Activated CD4-positive, CD25-positive, alpha-beta regulatory T cell treated with anti-CD3 and anti-CD28 coated beads, Interleukin-2, amount 50 U/mL, for 72 hours (primary cell): Measurements from ENCODE around the gene S1PR1.
"Not testable (repeated sequence)": the region's sequence is repeated elsewhere in the genome, so short reads cannot be mapped to it uniquely, and the experiment has no call there.

Experiments used
- DNase-seq: peaks from one replicate; pipeline ENCODE4 v3.0.0; 2021

Gene S1PR1

DNA sequence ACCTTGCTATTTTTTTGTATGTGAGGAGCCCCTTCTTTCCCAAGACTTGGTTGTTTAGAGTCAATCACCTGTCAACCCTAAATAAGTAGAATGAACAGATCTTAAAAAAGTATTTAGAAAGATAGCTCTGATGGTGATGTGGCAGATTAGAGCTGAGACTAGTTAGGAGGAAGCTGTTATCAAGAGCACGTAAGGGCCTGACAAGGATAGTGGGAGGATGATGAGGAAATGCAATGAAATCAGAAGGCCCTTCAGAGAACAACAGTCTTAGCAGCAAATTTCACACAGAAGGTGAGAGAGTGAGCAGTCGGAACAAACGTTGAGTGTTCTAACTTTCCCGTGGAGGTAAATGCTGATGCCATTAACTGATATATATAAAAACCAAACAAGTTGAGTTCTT is 15.9 kb upstream of the S1PR1 start:
- no peak for DNase-seq

DNA sequence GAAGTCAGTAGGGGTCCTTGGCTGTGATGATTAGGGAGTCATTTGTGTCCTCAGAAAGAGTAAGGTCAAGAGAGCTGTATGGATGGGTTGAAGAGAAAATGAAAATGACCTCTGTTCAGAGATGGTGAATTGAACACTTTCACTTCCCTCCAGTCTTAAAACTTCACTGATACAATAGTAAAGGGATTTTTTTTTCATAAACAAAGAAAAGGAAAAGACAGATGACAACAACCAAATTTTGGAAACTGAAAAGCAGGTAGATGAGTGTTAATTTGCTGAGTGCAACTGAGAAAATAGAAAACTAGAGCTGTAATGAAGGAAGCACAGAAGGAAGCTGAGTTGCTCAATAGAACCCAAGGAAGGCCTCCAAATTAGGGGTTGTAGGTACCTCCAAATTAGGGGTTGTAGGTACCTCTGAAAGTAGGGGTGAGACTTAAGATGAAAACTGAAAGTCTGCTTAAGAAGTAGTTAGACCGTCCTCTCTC is 14.8 kb upstream of the S1PR1 start:
- DNase-seq: no peak

DNA sequence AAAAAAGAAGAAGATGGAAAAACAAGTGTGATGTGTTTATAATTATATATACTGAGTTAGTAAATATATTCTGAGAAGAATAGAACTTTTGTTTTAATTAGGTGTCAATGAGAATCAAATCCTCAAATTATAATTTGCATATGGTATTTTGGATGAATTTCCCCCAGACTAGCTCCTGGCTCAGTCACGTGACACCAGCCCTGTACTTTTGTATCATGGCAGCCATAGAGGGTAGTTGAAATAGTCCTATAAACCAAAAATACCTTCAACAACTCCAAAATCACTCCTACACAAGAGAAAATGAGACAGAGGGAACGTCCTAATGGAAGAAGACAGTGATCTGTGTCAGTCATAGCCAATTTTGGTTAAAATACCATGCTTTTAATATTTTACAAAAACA is 9.0 kb upstream of the S1PR1 start:
- DNase-seq: no peak

DNA sequence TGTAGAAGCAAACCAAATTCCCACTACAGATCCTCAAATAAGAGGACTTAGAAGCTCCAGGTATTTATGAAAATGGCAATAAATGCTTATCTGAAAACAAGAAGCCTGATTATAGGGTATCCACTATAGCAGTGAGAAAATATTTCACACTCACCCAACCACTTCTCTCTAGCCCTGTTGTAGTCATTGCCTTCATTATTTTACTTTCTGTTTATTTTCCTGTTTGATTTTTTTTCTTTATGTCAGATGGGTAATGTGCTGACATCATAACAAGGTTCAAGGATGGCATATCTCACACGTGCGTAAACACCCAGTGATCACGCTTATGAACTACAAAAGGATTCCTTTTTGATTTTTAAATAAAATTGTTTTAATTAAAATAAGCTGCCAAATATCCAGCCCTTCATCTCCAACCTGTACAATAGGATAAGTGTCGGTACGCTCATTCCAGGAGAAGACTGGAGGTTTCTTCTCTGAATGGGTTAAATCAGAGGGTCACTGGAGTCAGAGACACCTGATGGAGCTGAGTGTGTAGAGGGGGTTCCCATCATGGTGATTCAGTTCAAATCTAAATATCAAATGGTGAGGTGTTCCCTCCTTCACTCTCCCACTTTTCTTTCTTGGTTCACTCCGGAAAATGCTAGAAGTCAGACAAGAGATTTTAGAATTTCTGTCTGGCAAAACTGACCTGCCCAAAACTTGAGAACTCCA is 8.2 kb upstream of the S1PR1 start:
- no peak for DNase-seq

DNA sequence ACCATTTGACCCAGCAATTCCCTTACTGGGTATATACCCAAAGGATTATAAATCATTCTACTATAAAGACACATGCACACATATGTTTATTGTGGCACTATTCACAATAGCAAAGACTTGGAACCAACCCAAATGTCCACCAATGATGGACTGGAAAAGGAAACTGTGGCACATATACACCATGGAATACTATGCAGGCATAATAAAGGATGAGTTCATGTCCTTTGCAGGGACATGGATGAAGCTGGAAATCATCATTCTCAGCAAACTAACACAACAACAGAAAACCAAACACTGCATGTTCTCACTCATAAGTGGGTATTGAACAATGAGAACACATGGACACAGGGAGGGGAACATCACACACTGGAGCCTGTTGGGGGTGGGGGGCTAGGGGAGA is 4.6 kb upstream of the S1PR1 start:
- not testable (repeated sequence) for DNase-seq

DNA sequence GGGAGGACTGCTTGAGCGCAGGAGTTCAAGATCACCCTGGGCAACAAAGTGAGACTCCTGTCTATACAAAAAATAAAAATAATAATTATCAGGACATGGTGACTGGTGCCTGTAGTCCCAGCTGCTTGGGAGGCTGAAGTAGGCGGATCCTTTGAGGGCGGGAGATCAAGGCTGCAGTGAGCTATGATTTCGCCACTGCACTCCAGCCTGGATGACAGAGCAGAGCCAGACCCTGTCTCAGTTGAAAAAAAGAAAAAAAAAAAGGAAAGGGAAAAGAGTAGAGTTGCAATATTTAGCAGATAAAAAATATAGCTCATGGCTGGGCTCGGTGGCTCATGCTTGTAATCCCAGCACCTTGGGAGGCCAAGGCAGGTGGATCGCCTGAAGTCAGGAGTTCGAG is 3.3 kb upstream of the S1PR1 start:
- DNase-seq: no peak

DNA sequence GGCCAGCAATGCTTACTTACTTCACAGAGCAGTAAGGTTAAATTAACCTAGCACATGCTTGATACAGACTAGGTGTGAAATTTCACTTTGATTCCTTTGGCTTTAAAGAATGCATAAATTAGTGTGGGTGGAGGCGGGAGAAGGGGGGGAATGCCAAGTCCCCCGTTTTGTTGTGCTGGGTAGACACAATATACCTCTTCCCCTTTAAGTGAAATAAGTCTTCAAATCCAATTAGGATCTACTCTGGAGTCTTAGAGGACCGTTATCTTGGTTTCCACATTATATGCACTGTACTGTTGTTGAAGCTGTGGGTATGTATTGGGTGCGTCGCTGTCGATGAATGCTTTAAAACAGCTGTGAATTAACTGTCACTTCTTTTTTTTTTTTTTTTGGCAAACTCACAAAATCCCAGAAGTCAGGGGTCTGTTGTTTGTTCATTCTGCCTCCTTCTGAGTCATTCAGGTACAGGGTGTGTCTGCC is 1.6 kb upstream of the S1PR1 start:
- DNase-seq: no peak

DNA sequence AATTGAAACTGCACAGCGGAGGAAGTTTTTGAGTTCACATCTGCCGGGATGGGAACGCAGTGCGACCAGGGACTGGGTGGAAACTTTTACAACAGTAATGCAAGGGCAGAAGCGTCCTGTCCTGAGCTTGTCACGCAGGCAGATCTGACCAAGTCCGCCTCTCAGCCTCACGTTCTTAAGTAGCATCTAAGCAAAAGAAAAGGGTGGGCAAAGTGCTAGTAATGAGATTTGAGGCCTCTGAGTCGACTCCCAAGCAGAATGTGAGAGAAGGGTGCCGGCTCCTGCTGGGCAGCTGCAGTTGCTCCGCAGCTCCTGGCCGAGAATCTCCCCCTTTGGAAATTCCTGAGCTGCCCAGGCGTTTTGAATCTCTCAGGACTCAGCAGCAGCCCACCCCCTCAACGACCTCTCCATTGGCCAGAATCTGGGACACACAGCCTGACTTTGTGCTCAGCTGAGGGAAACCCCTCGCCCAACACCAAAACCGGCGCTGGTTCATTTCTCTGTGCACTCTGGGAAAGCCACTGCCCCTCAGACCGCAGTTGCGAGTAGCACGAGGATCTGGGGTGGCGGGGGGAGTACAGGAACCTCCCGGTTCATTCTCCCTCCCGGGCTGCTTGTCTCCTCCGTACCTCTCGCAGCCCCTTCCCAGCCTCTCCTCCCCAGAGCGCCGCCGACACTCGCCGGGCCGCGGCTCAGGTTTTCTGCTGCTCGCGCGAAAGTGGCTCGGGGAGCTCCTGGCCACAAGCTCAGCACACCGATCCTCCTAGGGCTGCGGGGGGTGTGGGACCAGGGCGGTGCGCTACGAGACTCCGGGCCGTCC is 913 bp upstream of the S1PR1 start:
- DNase-seq: peak; percentile 64

DNA sequence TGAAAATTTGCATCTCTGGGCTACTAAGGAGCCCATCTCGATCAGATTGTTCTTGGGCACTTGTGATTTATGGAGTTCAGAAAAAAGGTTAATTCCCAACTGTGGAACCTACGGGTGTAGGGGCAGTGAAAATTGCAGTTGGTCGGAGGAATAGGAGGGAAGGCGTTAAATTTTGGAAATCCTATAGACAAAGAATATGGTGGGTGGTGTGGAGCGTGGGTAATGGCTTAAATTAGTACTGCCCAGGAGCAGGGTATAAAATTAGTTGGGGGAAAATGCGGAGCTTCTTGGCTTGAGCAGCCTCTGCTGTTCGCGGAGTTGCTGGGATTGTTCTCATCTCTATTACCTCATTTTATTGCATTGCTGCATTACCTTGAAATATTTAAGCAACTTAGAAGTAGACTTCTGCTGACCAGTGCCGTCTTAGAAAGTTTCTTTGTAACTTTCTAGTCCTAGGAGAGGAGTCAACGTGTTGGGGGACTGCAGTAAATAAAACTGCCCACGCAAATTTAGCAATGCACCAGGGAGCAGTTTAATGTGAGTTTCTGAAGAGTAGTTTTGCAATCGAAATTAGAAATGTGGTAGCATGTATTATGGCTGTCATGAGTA is 514 bp downstream of the S1PR1 start:
- DNase-seq: no peak

DNA sequence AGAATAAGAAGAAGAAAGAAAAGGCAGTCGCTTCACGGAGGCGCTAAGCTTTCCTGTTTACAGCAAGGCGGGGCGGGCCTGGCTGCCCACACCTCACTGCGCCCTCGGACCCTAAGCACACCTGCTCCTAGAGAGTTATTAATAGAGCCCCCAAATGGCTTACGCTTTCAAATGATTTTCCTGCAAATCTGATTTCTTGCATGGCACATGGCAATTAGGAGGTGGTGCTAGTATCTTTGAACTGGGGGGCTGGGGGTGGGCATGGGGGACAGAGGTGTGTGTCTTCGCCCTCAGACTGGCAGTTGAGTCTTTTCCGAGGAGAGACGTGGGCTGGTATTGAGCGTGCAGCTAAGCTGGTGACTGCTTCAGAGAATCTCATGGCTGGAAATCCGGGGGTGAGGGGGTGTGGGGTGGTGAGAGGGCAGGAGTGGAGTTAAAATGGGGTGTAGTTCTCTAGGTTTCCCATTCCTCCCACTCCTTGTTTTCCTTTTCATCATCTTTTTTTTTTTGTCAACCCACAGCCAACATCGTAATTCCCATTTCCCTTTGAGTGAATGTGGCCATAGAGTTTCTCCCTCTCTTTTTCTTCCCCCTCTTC is 1.3 kb downstream of the S1PR1 start:
- DNase-seq: peak; percentile 35

DNA sequence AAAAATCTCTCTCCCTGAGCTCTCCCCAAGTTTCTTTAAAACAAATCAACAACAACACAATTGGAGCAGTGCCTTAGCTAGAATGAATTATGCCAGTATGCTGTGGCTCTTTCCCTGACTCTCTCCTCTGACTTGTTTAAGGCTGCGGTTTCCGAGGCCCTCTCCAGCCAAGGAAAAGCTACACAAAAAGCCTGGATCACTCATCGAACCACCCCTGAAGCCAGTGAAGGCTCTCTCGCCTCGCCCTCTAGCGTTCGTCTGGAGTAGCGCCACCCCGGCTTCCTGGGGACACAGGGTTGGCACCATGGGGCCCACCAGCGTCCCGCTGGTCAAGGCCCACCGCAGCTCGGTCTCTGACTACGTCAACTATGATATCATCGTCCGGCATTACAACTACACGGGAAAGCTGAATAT is 1.9 kb downstream of the S1PR1 start:
- peak; percentile 91 for DNase-seq

DNA sequence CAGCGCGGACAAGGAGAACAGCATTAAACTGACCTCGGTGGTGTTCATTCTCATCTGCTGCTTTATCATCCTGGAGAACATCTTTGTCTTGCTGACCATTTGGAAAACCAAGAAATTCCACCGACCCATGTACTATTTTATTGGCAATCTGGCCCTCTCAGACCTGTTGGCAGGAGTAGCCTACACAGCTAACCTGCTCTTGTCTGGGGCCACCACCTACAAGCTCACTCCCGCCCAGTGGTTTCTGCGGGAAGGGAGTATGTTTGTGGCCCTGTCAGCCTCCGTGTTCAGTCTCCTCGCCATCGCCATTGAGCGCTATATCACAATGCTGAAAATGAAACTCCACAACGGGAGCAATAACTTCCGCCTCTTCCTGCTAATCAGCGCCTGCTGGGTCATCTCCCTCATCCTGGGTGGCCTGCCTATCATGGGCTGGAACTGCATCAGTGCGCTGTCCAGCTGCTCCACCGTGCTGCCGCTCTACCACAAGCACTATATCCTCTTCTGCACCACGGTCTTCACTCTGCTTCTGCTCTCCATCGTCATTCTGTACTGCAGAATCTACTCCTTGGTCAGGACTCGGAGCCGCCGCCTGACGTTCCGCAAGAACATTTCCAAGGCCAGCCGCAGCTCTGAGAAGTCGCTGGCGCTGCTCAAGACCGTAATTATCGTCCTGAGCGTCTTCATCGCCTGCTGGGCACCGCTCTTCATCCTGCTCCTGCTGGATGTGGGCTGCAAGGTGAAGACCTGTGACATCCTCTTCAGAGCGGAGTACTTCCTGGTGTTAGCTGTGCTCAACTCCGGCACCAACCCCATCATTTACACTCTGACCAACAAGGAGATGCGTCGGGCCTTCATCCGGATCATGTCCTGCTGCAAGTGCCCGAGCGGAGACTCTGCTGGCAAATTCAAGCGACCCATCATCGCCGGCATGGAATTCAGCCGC is 2.5 kb downstream of the S1PR1 start:
- peak; percentile 43 for DNase-seq

DNA sequence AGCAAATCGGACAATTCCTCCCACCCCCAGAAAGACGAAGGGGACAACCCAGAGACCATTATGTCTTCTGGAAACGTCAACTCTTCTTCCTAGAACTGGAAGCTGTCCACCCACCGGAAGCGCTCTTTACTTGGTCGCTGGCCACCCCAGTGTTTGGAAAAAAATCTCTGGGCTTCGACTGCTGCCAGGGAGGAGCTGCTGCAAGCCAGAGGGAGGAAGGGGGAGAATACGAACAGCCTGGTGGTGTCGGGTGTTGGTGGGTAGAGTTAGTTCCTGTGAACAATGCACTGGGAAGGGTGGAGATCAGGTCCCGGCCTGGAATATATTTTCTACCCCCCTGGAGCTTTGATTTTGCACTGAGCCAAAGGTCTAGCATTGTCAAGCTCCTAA is 3.2 kb downstream of the S1PR1 start:
- DNase-seq: no peak

DNA sequence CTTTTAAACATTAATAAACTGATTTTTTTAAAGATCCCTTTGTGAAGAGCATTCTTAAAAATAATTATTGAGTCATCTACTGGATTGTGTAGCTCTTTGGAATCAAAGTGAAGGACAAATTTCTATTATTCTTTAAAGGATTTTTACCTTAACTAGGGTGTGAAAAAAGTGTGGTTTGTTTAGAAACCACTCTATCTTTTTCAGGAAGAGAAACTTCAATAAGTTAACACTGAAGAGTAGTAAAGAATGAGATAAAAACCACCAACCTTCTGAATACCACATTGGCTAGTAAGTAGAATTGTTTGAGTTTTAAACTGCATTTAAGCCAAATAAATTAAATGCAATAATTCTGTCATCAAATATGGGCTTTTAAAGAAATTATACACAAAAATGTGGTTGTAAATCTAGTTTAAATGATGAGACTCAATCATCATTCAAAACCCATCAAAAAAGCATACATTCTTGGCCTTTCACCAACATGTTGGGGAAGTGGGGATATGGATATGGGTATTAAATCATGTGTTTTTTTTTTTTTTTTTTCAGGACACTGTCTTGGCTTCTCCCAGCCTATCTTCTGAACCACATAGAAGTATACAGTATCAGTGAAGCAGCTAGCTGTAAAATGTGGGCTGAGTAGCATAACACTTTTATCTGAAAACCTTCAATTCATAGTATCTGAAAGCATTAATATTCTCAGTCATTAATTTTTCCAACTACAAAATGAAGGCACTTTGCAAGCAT is 4.8 kb downstream of the S1PR1 start:
- no peak for DNase-seq

DNA sequence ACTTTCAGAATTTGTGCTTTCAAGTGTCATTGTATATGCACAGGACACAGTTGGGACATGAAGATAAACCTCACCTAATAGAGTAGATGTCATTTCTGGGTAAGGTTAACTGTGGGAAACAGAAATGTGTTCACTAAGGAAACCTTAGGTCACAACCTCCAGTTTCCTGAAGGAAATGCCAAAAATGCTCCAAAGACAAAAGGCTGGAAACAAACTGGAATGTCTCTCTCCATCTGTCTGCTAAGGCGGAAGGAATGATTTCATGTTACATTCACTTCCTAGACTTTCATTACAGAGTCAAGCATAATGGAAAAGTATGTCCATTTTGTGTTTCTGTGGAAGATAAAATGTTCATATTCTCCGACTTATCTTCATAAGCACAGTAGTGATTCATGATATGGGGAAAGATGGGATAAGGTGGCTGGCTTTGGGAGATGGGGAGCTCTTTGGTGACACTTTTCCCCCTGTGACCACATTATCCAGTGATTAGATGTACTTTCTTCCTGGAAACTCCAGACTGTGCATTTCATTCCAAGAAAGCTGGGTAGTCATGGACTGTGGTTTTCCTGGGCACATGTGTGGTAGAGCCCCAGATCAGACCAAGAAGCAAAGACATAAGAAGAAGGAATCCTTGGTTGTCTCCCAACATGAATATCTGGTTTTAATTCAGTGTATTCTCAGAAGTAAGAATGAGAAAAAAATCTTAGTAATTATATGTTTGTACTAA is 5.7 kb downstream of the S1PR1 start:
- DNase-seq: no peak

DNA sequence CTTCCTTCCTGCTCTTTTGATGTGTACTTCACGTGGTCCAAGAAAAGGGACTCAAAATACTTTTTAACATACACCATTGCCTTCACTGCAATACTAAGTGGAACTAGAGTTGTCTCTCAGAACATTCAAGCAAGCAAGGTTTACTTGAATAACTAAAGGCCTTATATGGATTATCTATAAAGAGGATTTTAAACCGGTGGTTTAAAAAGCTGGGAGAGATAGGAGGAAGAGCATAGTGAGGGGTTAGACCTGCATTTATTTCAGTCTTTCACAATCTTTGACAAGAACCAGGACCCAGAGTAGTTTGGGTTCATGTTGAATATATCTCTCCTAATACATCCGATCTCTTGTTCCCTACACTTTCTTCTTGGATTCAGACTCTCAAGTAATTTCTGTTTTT is 6.9 kb downstream of the S1PR1 start:
- no peak for DNase-seq

DNA sequence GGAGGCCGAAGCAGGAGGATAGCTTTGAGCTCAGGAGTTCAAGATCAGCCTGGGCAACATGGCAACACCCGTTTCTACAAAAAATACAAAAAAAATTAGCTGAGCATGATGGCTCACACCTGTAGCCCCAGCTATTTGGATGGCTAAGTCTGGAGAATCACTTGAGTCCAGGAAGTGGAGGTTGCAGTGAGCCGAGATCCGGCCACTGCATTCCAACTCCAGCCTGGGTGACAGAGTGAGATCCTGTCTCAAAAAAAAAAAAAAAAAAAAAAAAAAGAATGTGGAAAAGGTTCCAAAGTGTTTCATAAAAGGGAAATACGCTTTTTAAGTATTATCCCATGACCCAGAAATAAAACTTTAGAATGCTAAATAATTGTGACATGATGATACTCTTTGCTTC is 8.0 kb downstream of the S1PR1 start:
- no peak for DNase-seq

DNA sequence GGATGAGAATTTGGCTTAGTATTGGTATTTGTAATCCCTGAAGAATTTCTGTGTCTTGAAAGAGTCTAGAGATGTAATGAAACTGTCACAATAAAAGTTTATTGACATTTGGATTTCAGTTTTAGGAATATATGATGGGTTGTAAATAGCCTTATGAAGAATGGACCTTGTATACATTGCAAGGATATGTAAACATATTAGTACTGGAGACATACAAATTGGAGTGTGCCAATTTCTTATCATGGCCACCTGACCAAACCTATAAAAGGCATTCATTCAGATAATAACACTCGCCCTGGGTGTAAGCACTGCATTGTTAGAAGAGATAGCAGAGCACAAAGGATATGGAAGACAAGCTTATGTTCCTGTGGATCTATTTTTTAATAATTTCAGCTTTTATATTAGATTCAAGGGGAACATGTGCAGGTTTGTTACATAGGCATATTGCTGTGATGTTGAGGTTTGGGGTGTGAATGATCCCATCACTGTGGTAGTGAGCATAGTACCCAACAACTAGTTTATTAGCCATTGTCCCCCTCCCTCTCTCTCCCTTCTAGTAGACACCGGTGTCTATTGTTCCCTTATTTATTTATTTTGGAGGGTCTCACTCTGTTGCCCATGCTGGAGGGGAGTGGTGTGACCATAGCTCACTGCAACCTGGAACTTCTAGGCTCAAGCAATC is 8.6 kb downstream of the S1PR1 start:
- DNase-seq: no peak

DNA sequence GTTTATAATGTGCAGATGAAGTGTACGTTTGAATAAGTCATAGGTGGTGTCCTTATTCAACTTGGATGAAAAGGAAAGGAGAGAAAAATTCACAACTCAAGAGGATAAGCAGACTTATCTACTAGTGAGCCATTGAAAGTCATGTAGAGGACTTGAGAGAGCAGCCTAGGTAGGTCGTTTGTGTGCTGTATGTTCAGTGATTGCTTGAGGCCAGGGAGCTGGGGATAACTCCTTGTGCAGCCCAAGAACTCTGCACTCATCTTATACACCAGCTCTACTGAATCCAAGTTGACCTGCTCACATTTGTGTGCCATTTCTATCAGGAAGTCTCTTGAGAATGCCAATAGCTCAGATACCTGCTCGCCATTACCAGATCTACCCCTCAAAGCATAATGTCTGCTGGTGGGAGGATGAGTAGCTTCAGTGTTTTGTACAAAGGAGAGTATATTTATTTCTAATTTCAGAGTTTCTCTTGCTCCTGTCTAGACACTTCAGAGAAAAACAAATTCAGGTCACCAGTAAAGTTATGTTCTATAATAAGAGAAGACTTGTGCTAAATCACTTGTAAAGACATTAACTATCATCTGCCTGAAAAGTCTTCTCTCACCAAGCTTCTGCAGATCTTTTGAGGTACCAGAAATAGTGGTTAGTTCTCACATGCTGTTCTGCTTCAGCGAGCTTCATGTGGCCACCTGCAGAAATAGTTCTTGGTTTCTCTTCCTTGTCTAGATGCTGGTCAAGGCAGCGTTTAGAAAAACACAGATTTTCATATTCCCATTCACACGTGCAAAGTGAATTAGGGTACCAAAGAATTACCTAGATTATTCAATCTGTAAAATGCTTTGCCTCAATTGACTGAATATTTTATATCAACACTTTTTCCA is 10.8 kb downstream of the S1PR1 start:
- DNase-seq: no peak
